B cell (primary cell): ENCODE results near the gene DPH1.

ENCODE experiments used
- CTCF ChIP-seq: fragments of 200-600 bp; IDR thresholded peaks from one replicate; pipeline ENCODE4 v1.8.0; 2022; ENCODE audit warnings: antibody characterized with exemption, mild to moderate bottlenecking
- EZH2 ChIP-seq: IDR thresholded peaks from 2 replicates; pipeline ENCODE4 v1.6.1; 2012; ENCODE audit warnings: borderline replicate concordance, low read depth, mild to moderate bottlenecking, moderate library complexity, low read length; ENCODE audit not compliant: insufficient read depth, poor library complexity, severe bottlenecking

DNA sequence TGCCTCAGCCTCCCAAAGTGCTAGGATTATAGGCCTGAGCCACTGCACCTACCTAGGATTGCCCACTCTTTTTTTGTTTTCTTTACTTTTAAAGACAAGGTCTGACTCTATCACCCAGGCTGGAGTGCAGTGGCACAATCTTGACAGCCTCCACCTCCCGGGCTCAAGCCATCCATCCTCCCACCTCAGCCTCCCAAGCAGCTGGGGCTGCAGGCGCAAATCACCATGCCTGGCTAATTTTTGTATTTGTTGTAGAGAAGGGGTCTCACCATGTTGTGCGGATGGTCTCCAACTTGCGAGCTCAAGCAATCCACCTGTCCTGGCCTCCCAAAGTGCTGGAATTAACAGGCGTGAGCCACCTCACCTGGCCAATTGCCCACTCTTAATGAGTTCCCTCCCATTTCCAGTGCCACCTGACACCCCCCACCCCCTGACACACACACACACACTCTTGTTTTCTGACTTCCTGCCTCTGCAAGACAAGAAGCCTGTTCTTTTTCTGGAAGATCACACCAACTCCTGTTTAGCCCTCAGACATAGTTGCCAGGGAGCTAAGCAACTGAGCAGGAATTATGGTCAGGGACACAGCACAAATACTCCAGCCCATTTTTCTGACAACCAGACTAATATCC lies 14.4 kb downstream of the DPH1 start:
- TF ChIP-seq EZH2 (no peak), CTCF (no peak)
